GM12892 (cell line): ENCODE results near the gene RAB4A. TPM values are rescaled to one million over a fixed set of nuclear protein-coding genes. Genes with fewer than 3 reads are reported as not detected.

Experiments
- DNase-seq: peaks from one replicate; pipeline ENCODE4 v3.0.0; 2011; ENCODE audit not compliant: insufficient read length
- FAIRE-seq: peaks from 2 replicates; lab custom pipeline; 2011; peaks lifted over from hg19 to GRCh38; lab: Jason Lieb, UNC
- POLR2A ChIP-seq: IDR thresholded peaks from 2 replicates; pipeline ENCODE4 v1.6.1; 2011; ENCODE audit warnings: low read depth, low read length, control low read depth
- POLR2AphosphoS5 ChIP-seq: IDR thresholded peaks from 2 replicates; pipeline ENCODE4 v1.6.1; 2011; ENCODE audit warnings: low read depth, low read length, control low read depth
- TAF1 ChIP-seq: IDR thresholded peaks from 2 replicates; pipeline ENCODE4 v1.6.1; 2011; ENCODE audit warnings: low read depth, mild to moderate bottlenecking, control low read depth, low read length, borderline replicate concordance
- polyA plus RNA-seq: library from polyadenylated mRNA; unstranded; fragments of >200 nt; gene quantifications from one replicate; pipeline ENCODE4 v1.2.1, GENCODE V29; 2012; ENCODE audit warnings: missing spikeins, inconsistent platforms; ENCODE audit not compliant: missing spikeins

The RAB4A gene
- polyA plus RNA-seq: 24.2 TPM

GRCh38 chr1:229270547-229271447 lies at the start of gene RAB4A:
Gene RAB4A, plus strand, starts transcription at chr1:229271111. Its CDS starts 229 bp downstream, at chr1:229271340.
- DNase-seq: peak; percentile 84
- TF ChIP-seq TAF1: 0 out of 2 replicates have a peak, but pooled peaks have one; percentile 35
- peak; percentile 62 for TF ChIP-seq POLR2AphosphoS5
- peak; percentile 79; the same call in 1 of the 2 replicates for TF ChIP-seq POLR2A
- peak; percentile 92 for FAIRE-seq

GRCh38 chr1:229222081-229222480 lies 48.8 kb upstream of the RAB4A start:
- FAIRE-seq: no peak

GRCh38 chr1:229223498-229223897 lies 47.4 kb upstream of the RAB4A start:
- no peak for FAIRE-seq
- no peak for DNase-seq
- no peak for TF ChIP-seq POLR2A
- no peak for TF ChIP-seq POLR2AphosphoS5
- TF ChIP-seq TAF1: no peak

More at GRCh38 chr1:229222081-229222480, 48.8 kb upstream of the RAB4A start:
- no peak for DNase-seq
- TF ChIP-seq POLR2A: no peak
- TF ChIP-seq POLR2AphosphoS5: no peak
- no peak for TF ChIP-seq TAF1

GRCh38 chr1:229224308-229224707 lies 46.6 kb upstream of the RAB4A start:
- FAIRE-seq (no peak), DNase-seq (no peak)
- TF ChIP-seq POLR2AphosphoS5 (no peak), TAF1 (no peak), POLR2A (no peak)

GRCh38 chr1:229225331-229225782 lies 45.6 kb upstream of the RAB4A start:
- TF ChIP-seq TAF1 (no peak), POLR2AphosphoS5 (no peak), POLR2A (no peak)
- DNase-seq (no peak), FAIRE-seq (no peak)

GRCh38 chr1:229226796-229227195 lies 44.1 kb upstream of the RAB4A start:
- DNase-seq (no peak), FAIRE-seq (no peak)
- TF ChIP-seq POLR2A: no peak
- no peak for TF ChIP-seq POLR2AphosphoS5
- no peak for TF ChIP-seq TAF1

GRCh38 chr1:229227298-229227919 lies 43.5 kb upstream of the RAB4A start:
- TF ChIP-seq POLR2AphosphoS5 (no peak), POLR2A (no peak), TAF1 (no peak)
- peak; percentile 9 for FAIRE-seq
- DNase-seq: peak; percentile 50

- no peak for TF ChIP-seq TAF1
- no peak for TF ChIP-seq POLR2A
- TF ChIP-seq POLR2AphosphoS5: no peak
- FAIRE-seq (no peak), DNase-seq (no peak)
Observed at GRCh38 chr1:229228522-229228921, 42.4 kb upstream of the RAB4A start.

- TF ChIP-seq TAF1 (no peak), POLR2A (no peak)
- FAIRE-seq: no peak
- DNase-seq: no peak
Observed at GRCh38 chr1:229229137-229229720, 41.7 kb upstream of the RAB4A start.

- DNase-seq: no peak
- FAIRE-seq: no peak
- TF ChIP-seq POLR2A (no peak), POLR2AphosphoS5 (no peak), TAF1 (no peak)
Observed at GRCh38 chr1:229229721-229230139, 41.2 kb upstream of the RAB4A start.

- no peak for FAIRE-seq
- TF ChIP-seq POLR2AphosphoS5: no peak
- TF ChIP-seq POLR2A: no peak
- no peak for TF ChIP-seq TAF1
- DNase-seq: no peak
Observed at GRCh38 chr1:229230140-229230892, 40.6 kb upstream of the RAB4A start.
